Activated T-helper 1 cell treated with anti-CD3 and anti-CD28 coated beads, Interleukin-2, amount 50 U/mL, for 16 hours (primary cell): Measurements from ENCODE around the gene PRKAG1.

Experiments
- DNase-seq, 2 donors: peaks; one replicate each; pipeline ENCODE4 v3.0.0-alpha.2; 2020; ENCODE audit warnings: low read depth in 1 of 2, low spot score in 1 of 2

The PRKAG1 gene

DNA sequence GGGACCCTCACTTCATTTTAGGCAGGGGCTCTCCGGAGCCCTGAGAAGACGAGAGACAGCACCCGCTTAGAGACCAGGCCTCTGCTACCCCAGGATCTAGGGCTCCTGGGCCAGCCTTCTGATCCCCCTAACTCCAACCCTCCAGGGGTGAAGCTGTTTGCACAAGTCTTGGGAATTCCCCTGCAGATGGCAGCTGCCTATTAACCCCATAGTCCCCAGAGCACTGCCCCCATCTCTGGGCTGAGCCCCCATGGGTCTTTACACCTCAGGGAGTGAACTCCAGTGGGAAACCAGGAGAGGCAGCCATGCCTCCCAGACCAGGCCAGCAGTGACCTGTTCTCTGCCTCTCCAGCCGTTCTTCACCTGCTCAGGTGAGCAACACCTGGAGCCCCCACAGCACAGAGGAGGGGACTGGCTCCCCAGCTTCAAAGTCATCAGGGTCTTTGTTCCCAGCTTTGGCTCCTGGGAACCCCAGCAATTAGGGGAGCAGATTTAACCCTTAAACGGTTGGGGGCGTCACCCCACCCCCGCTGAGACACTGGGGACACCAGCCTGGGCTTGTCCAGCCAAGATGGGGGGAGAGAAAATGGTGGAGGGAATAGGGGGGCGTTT is 49.3 kb downstream of the PRKAG1 start:
- no peak for DNase-seq

- DNase-seq, result no peak
These were observed 50.1 kb downstream of the PRKAG1 start for GRCh38 chr12:48968467-48968866.

GRCh38 chr12:48967991-48968390 is 50.6 kb downstream of the PRKAG1 start:
- DNase-seq, result no peak

- no peak for DNase-seq
These were observed 52.2 kb downstream of the PRKAG1 start for GRCh38 chr12:48966177-48966895.

- no peak for DNase-seq
These were observed 53.2 kb downstream of the PRKAG1 start for GRCh38 chr12:48965298-48965838.

- DNase-seq, result no peak
These were observed 56.8 kb downstream of the PRKAG1 start for GRCh38 chr12:48961801-48962200.

- DNase-seq, result no peak
These were observed 57.2 kb downstream of the PRKAG1 start for GRCh38 chr12:48961331-48961730.

DNA sequence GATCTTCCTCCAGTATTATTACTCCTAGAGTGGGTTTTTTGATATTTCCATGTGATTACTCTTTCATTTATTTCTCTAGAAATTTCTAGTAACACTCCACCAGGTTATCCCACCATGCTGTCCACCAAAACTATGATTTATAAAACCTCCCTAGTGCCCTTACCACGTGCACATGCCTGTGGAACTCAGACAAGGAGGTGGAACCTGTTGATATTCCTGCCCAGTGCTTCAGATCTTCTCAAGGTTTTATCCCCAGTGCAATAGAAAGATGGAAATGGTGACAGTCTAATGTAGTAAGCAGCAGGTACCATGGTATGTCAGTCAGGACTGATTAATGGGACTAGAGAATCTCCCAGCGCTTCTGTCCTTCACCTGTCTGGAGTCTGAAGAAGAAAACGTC is 57.7 kb downstream of the PRKAG1 start:
- no peak for DNase-seq

DNA sequence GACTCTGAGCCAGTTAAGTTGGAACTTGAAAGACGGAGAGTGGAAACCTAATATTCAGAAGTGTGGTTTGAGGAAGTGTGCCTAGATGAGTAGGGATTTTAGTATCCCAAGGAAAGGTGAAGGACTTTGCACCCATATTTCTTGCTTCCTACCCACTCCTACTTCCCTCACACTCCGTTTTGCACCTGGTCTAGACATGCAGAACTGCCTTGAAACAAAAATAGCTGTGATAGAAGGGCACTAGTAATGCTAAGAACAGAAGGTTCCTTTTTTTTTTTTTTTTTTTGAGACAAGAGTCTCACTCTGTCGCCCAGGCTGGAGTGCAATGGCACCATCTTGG is 60.6 kb downstream of the PRKAG1 start:
- DNase-seq, result no peak

DNA sequence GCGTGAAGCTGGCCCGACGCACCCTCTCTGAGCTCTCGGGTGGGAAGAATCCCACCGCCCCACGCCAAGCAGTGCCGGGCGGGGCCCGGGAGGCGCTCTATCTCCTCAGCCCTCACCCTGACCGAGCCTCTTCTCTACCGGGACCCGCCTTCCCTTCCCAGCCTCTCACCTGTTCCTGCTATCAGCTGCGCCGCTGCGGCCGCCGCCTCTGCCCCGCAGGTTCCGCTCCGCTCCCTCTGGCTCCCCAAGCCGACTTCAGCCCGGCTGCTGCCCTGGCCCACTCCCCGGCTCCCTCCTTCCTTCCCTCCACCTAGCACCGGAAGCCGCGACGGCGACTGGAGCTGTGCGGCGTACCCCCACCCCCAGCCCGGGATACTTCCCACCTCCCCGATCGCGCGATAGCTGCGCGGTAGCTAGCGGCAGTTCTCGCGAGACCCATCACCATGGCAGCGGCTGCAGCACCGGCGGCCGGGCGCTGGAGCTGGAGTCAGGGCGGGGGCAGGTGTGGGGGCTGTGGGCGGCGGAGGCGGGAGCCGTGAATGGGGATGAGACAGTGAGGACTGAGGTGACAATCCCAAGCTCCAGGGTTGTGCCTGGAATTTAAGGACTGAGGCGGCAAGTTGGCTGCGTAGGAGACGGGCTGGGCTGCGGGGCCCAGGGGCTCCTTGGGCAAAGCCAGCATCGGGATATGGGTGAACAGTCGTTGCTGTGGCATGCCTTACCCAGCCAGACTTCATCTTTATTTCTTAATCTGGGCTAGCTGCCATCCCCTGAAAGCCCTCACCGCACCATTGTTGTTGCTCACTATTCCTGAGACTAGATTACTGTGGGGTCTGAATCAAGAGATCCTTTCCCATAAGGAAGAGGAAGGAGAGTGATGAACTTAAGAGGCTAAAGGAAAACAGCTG is 61.2 kb downstream of the PRKAG1 start, which contains the start of gene ARF3:
TSS of gene ARF3 (minus strand) at position 347 of the 908 bp plus-strand sequence. CDS start 16,392 bp downstream, outside the sequence.
- peak; percentile 73 to 87 for DNase-seq

- no peak for DNase-seq
These were observed 62.1 kb downstream of the PRKAG1 start for GRCh38 chr12:48956279-48957140.

- DNase-seq, result no peak
These were observed 63.6 kb downstream of the PRKAG1 start for GRCh38 chr12:48954841-48955501.

GRCh38 chr12:48954061-48954460 is 64.5 kb downstream of the PRKAG1 start:
- no peak for DNase-seq

DNA sequence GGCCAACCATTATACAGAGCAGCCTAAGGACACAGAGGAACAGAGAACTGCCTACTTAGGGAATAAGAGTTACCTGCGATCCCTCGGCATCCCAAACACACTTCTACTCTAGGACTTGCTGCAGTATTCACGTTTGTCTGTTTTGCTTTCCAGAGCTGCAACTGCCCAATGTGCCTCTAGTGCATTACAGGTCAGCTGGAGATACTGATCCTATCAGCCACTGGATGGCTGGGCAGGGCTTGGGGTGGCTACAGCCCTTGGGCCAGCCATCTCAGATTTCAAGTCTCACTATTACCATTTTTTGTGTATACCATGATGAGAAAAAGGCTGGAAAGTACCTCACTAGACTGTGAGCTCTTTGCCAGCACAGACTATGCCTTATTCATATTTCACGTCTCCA is 65.9 kb downstream of the PRKAG1 start:
- no peak for DNase-seq
